ENCODE data around the gene DNMBP. TPM values are rescaled to one million over a fixed set of nuclear protein-coding genes. Genes with fewer than 3 reads are reported as not detected.

DNMBP gene
- total and polyA plus RNA-seq, 8 donors = 8.5 to 44.6 (median 34.7) TPM

DNA sequence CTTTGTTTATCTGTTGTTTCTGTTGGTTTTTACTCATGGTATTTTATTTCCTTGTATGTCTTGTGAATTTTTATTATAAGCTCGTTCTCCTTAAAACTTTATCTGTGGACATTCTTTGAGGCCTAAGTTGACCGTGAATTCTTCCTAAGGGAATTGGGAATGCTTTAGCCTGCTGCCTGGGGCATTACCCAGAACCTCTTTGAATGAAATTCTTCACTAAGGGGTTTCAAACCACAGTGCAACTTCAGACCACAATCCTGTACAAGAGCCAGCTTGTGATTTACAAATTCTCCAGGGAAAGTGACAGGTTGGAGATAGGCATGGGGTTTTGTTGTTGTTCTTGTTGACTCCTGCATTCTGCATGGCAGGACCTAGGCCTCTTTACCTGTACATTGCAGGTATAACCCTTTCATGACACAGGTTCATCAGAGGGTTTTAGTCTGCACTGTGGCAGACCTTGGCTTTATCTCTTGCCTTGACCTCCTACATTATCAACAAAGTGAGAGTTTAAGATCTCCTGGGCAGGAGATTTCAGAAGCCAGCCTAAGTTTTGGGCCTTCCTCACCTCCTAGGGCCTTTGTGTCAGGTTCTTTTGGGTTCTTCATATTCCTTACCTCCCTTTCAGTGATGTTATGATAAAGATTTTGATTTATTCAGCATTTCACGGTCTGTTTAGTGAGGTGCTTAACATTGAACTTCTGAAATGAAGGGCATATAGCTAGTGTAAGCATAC lies 157.1 kb downstream of the DNMBP start:
- no peaks in the 10 kb centered on the region for H3K27me3 ChIP-seq
- H3K9me3 ChIP-seq = no peaks in the 10 kb centered on the region
- whole genome bisulfite sequencing, 5 donors = 61 to 77% (median 74%) methylated on average over 3 of the region's 3 CpGs
- H3K4me1 ChIP-seq = peaks cover 0 to 9% (median 0%) of the 10 kb centered on the region in 4 donors
- no peak overlapping the region for H3K4me3 ChIP-seq
- no peak for DNase-seq
- H3K27ac ChIP-seq = no peak overlapping the region
- intact Hi-C loops (cut with DNase I; ENCODE audit: low total_unique reads) = no loop called here
- no peaks in the 10 kb centered on the region for H3K36me3 ChIP-seq
- TF ChIP-seq, protein P1, sequence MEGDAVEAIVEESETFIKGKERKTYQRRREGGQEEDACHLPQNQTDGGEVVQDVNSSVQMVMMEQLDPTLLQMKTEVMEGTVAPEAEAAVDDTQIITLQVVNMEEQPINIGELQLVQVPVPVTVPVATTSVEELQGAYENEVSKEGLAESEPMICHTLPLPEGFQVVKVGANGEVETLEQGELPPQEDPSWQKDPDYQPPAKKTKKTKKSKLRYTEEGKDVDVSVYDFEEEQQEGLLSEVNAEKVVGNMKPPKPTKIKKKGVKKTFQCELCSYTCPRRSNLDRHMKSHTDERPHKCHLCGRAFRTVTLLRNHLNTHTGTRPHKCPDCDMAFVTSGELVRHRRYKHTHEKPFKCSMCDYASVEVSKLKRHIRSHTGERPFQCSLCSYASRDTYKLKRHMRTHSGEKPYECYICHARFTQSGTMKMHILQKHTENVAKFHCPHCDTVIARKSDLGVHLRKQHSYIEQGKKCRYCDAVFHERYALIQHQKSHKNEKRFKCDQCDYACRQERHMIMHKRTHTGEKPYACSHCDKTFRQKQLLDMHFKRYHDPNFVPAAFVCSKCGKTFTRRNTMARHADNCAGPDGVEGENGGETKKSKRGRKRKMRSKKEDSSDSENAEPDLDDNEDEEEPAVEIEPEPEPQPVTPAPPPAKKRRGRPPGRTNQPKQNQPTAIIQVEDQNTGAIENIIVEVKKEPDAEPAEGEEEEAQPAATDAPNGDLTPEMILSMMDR (IDR thresholded peaks at IDR 0.05) = no peak
- TF ChIP-seq POLR2A (IDR thresholded peaks at IDR 0.05) = no peak
- TF ChIP-seq EP300 (IDR thresholded peaks at IDR 0.05) = no peak
- TF ChIP-seq POLR2AphosphoS5 (IDR thresholded peaks at IDR 0.05) = no peak

DNA sequence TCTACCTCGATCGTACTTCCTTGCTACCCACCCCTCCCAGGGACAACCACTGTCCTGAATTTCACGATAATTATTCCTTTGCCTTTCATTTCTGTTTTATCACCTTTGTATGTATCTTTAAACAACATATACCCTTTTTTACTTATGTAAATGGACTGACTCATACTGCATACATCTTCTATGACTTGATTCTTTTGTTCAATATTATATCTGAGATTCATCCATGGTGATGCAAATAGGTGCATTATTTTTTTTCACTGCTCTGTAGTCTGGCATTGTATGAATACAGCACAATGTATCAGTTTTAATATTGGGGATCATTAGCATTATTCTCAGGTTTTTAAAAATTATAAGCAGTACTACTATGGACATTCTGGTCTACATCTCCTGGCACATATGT lies 157.9 kb downstream of the DNMBP start:
- DNase-seq = no peak
- Histone ChIP-seq H3K4me3 (no peak overlapping the region), H3K36me3 (no peaks in the 10 kb centered on the region), H3K27ac (no peak overlapping the region), H3K4me1 (peaks cover 0 to 9% (median 0%) of the 10 kb centered on the region in 4 donors), H3K27me3 (no peaks in the 10 kb centered on the region), H3K9me3 (no peaks in the 10 kb centered on the region)
- WGBS, 5 donors = 84 to 91% (median 88%) methylated on average over 3 of the region's 3 CpGs
- intact Hi-C loops (cut with DNase I; ENCODE audit: low total_unique reads) = no loop called here
- TF ChIP-seq EP300 (IDR thresholded peaks at IDR 0.05) (no peak), POLR2A (IDR thresholded peaks at IDR 0.05) (no peak), POLR2AphosphoS5 (IDR thresholded peaks at IDR 0.05) (no peak)
- TF ChIP-seq, protein P1 (IDR thresholded peaks at IDR 0.05) = no peak

DNA sequence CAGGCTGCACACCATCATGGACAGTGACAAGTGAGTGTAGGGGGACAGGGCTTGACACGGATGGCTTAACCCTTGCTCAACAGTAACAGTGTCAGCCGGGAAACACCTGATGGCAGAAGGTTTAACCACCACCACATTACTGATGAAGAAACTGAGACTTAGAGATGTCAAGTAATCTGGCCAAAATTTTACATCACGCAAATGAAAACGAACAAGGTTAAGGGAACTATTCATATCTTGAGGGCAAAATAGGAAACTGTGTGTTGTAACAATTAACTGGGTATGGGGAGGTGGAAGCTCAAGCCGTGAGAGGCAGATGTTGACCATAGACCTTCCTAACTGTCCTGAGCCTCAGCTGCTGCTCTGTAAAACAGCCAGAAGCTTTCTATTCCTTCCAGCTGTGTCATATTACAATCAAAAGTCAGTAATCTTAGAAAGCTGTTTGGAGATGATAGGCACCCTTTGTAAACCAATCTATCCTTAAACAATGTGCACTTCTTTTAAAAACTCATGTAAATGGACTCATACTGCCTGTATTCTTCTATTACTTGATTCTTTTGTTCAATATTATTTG lies 158.9 kb downstream of the DNMBP start:
- 76 to 83% (median 78%) methylated on average over 5 of the region's 5 CpGs for WGBS, 5 donors
- Histone ChIP-seq H3K4me3 (no peak overlapping the region), H3K27me3 (no peaks in the 10 kb centered on the region), H3K36me3 (no peaks in the 10 kb centered on the region), H3K27ac (no peak overlapping the region), H3K9me3 (no peaks in the 10 kb centered on the region), H3K4me1 (peaks cover 0 to 18% (median 6%) of the 10 kb centered on the region in 4 donors)
- intact Hi-C loops (cut with DNase I; ENCODE audit: low total_unique reads) = no loop called here
- TF ChIP-seq POLR2AphosphoS5 (IDR thresholded peaks at IDR 0.05) (no peak), POLR2A (IDR thresholded peaks at IDR 0.05) (no peak), EP300 (IDR thresholded peaks at IDR 0.05) (no peak)
- TF ChIP-seq, protein P1 (IDR thresholded peaks at IDR 0.05) = no peak
- DNase-seq = no peak

DNA sequence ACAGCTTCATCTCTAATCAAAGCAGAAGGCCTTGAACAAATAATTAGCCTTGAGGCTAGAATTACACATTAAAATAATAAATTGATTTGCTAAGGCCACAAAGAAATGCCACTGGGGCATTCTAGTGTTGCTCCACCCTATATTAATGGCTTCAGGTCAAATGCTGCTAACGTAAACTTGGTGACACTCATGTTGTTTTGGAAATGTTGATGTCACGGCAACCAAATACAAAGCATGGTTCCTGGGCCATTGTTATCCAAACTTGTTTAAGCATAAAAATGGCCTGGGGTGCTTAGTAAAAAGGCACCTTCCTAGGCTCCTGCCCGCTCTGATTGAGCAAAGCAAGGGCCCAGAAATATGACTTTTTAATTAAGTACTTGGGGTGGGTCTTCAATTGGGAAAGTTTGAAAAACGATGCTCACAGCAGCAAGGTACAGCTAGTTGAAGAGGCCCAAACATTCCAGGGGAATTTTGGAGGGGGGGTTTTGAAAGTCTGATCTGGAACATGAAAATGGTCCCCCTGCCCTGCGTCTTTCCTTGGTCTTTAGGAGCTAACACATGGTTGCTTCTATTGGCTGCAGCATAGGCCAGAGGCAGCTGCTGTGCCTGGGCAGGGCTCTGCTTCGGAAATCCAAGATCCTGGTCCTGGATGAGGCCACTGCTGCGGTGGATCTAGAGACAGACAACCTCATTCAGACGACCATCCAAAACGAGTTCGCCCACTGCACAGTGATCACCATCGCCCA lies 159.6 kb downstream of the DNMBP start:
- Histone ChIP-seq H3K4me3 (no peak overlapping the region), H3K27me3 (no peaks in the 10 kb centered on the region), H3K4me1 (peaks cover 0 to 23% (median 8%) of the 10 kb centered on the region in 4 donors), H3K27ac (no peak overlapping the region), H3K9me3 (no peaks in the 10 kb centered on the region), H3K36me3 (no peaks in the 10 kb centered on the region)
- DNase-seq = peak in 1 of 2 donors; percentile 55
- TF ChIP-seq EP300 (IDR thresholded peaks at IDR 0.05) (no peak), POLR2A (IDR thresholded peaks at IDR 0.05) (no peak), POLR2AphosphoS5 (IDR thresholded peaks at IDR 0.05) (no peak)
- TF ChIP-seq, protein P1 (IDR thresholded peaks at IDR 0.05) = no peak
- 71 to 83% (median 82%) methylated on average over 11 of the region's 11 CpGs for WGBS, 5 donors
- intact Hi-C loops (cut with DNase I; ENCODE audit: low total_unique reads) = no loop called here

Measured in stomach (tissue), 9 donors.